GM21390 (cell line): Measurements from ENCODE around the gene TMEFF1.
"Not testable (repeated sequence)": the region's sequence is repeated elsewhere in the genome, so short reads cannot be mapped to it uniquely, and the experiment has no call there.

Experiments used
- ATAC-seq: cut with Tn5 transposase; IDR thresholded peaks from one replicate; pipeline ENCODE4 v1.9.1; 2021; ENCODE audit not compliant: unreplicated experiment

The TMEFF1 gene

GRCh38 chr9:100486479-100487176 lies 13.7 kb downstream of the TMEFF1 start:
- ATAC-seq = no peak

DNA sequence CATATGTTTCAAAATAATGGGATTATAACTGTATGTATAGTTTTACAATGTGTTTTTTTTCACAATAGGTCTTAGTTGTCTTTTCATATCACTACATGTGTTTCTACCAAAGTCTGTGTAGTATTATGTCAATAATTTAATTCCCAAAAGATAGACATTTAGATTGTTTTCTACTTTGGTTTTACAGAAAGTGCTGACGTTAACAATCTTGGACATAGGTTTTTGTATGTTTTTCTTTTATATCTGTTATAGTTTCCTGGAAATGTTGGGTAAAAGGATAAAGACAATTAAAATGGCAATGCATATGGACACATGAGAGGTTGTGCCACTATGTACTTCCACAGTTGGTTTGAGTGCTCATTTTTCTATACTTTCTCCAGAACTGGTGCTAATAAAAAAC lies 15.2 kb downstream of the TMEFF1 start:
- ATAC-seq = no peak

DNA sequence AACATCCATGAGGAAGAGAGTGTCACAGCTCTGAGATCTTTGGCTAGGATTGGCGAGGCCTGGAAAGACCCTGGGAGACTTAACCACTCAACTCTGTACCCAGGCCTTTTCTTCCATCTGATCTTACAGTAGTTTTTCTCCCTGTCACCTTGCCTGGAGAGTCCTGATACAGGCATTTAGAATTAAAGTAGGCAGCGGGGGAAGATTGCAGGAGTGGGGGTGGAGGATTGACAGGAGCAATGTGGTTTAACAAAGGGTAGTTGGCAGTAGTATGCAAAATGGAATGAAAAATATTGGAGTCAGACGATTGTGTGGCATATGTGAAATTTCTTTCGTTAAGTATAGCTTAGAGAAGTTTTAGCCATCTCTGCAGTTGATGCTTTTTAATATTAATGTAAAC lies 16.9 kb downstream of the TMEFF1 start:
- no peak for ATAC-seq

- no peak for ATAC-seq
Measured at GRCh38 chr9:100492952-100493351, 20.0 kb downstream of the TMEFF1 start.

GRCh38 chr9:100498592-100498991 lies 25.6 kb downstream of the TMEFF1 start:
- no peak for ATAC-seq

DNA sequence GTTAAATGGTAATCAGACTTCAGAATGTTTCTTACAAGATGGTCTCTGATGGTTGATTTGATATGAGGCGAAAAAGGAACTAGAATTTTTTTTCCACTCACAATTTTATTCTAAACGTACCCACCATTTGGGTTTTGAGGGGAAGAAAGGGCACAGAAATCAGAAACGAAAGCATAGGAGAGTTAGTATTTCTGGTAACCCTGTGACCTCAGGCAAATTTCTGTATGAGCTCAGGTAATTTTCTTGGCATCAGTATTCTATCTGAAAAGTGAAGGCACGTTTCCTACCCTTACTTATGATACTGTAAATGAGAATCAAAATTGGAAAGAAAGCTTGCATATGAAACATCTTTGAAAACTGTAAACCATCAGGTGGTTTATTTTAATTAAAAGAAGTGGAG lies 26.5 kb downstream of the TMEFF1 start:
- ATAC-seq = no peak

GRCh38 chr9:100499866-100500265 lies 26.9 kb downstream of the TMEFF1 start:
- no peak for ATAC-seq

DNA sequence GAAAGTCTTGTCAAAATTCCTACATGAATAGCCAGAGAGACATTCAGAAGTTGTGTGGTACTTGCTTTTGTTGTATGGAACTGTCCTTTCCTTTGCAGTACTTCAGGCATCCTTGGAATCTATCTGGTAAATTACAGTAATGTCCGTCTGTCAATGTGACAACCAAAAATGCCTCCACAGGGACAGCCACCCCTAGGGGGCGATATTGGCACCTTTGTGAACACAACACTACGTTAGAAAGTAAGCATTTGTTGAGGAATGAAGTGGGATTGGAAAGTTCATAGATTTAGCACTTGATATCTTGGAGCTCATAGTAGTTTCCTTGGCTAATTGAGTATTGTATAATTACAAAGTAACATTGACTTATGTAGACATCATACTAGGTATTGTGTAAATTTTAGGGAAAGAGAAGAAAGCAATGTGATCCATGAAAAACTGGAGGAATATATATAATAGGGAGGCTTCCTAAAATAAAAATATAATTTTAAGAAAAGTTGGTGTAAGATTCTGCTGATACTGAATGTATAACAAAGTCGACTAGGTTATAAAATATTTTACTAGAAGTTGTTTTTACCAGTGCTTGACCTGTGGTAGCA lies 32.7 kb downstream of the TMEFF1 start:
- ATAC-seq = peak; percentile 67

DNA sequence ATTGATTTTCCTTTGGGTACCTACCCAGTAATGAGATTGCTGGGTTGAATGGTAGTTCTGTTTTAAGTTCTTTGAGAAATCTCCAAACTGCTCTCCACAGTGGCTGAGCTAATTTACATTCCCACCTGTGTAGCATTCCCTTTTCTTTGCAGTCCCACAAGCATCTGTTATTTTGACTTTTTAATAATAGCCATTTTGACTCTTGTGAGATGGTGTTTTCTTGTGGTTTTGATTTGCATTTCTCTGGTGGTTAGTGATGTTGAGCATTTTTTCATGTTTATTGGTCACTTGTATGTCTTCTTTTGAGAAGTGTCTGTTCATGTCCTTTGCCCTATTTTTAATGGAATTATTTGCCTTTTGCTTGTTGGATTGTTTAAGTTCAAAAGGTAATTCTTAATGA lies 34.4 kb downstream of the TMEFF1 start:
- ATAC-seq = not testable (repeated sequence)

- no peak for ATAC-seq
Measured at GRCh38 chr9:100511205-100511604, 38.3 kb downstream of the TMEFF1 start.

DNA sequence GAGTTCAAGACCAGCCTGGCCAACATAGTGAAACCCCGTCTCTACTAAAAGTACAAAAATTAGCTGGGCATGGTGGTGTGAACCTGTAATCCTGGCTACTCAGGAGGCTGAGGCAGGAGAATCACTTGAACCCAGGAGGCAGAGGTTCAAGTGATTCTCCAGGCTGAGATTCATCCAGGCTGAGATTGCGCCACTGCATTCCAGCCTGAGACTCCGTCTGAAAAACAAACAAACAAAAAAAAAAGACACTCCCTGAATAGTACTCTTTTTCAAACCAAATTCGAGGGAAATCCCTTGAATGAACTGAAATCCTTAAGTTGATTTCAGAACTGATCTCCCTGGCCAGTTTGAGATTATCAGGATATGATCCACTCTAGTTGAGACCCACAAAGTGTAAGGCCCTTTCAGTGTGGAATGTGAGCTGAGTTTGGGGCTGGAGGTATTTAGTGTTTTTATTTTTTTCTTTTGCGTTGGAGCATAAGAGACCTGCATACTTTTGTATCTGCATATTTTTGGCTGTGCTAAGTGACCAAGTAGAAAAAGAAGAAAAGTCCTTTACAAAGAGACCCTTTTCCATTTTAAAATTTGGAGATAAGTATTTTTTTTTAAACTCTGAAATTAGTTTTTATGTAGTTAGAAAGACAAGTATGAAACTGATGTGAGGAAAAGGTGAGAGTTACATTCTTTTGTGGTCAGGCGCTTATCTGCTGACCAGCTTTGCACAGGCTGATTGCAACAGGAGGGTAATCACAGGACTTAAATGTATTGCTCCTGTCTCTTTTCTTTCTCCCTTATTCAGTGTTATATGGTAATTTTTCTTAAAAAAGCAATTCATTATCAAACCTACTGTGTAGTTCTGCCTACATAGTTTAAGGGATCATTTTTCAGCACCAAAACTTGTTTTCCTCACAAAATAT lies 42.9 kb downstream of the TMEFF1 start:
- no peak for ATAC-seq

DNA sequence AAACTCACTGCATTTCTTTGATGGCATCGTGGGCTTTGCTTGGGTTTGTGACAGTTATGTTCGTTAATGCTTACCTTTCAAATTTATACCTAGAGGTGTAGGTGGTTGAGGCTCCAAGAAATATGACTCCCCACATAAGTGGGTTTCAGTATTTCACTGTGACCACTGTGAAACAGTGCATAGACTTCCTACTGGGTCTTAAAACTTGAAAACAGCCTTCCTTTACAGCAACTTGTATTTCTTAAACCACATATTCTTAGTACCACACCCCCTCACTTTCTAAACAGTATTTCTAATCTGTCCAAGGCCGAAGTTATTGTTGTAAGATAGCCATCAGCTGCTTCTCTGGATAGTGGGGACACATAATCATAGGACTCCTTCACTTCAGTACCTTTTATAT lies 48.3 kb downstream of the TMEFF1 start:
- no peak for ATAC-seq

GRCh38 chr9:100525563-100525962 lies 52.6 kb downstream of the TMEFF1 start:
- ATAC-seq = no peak

- ATAC-seq = not testable (repeated sequence)
Measured at GRCh38 chr9:100527180-100527794, 54.3 kb downstream of the TMEFF1 start.

- no peak for ATAC-seq
Measured at GRCh38 chr9:100534401-100534800, 61.5 kb downstream of the TMEFF1 start.

- no peak for ATAC-seq
Measured at GRCh38 chr9:100540327-100540726, 67.4 kb downstream of the TMEFF1 start.

- no peak for ATAC-seq
Measured at GRCh38 chr9:100549048-100549447, 76.1 kb downstream of the TMEFF1 start.

GRCh38 chr9:100554935-100555401 lies 82.0 kb downstream of the TMEFF1 start:
- ATAC-seq = peak; percentile 40

GRCh38 chr9:100555471-100555870 lies 82.5 kb downstream of the TMEFF1 start:
- peak; percentile 82 for ATAC-seq

GRCh38 chr9:100557053-100557452 lies 84.1 kb downstream of the TMEFF1 start:
- ATAC-seq = no peak

- ATAC-seq = no peak
Measured at GRCh38 chr9:100561256-100561655, 88.3 kb downstream of the TMEFF1 start.
